K562 (cell line): ENCODE data around the gene MTF1. TPM values are rescaled to one million over a fixed set of nuclear protein-coding genes. Genes with fewer than 3 reads are reported as not detected.

ENCODE experiments used
- ATAC-seq: fragments of 200-7000 bp; cut with Tn5 transposase; 3 replicates; pipeline ENCODE4 v1.9.1; 2020; ENCODE audit warnings: moderate library complexity
- BruUV-seq: library from RNA; stranded (reverse); fragments of 400-500 nt; replicated peaks from 2 replicates; lab custom pipeline; 2021; lab: Mats Ljungman, UMichigan
- CTCF ChIA-PET: fragments of 300-600 bp; formaldehyde crosslinking; extraction: SDS; loops from one replicate; lab custom pipeline; 2021; ENCODE audit warnings: low intra/inter-chr PET ratio; lab: Yijun Ruan, JAX
- POLR2A ChIA-PET: fragments of 300-600, 350-650 bp; sonication (Branson Sonifier 250); formaldehyde crosslinking; extraction: SDS; loops from one replicate; lab custom pipeline; 2021; ENCODE audit warnings: antibody characterized with exemption, inconsistent platforms; lab: Yijun Ruan, JAX
- DNase-seq, 4 experiments: peaks; one replicate each; pipeline versions ENCODE4 v3.0.0 to v3.0.0-alpha.2; 2011 to 2018; ENCODE audit warnings: low spot score in 3 of 4, mixed read lengths in 3 of 4; ENCODE audit errors: extremely low read depth in 1 of 4
- FAIRE-seq: peaks from 2 replicates; lab custom pipeline; 2011; peaks lifted over from hg19 to GRCh38; lab: Jason Lieb, UNC
- H2AFZ ChIP-seq: 2 replicates; pipeline ENCODE4 v1.6.0; 2011; ENCODE audit warnings: low read depth, low read length, control low read depth, inconsistent platforms
- H3K27ac ChIP-seq: fragments of 200-600 bp; 3 replicates; pipeline ENCODE4 v1.8.0; 2011; ENCODE audit warnings: low read depth, mild to moderate bottlenecking, control low read depth, inconsistent platforms, low read length, moderate library complexity, mixed read lengths; ENCODE audit errors: extremely low read depth
- H3K27me3 ChIP-seq, 2 experiments: fragments of 300-600 bp in 1 of 2; 2 replicates in 1 of 2; 3 replicates in 1 of 2; pipeline versions ENCODE4 v1.6.0 to v1.8.0; 2011; ENCODE audit warnings: inconsistent platforms in 2 of 2, low read length in 2 of 2, mild to moderate bottlenecking in 1 of 2, mixed read lengths in 1 of 2, moderate library complexity in 1 of 2; ENCODE audit not compliant: control insufficient read depth in 2 of 2, insufficient read depth in 2 of 2
- H3K36me3 ChIP-seq: fragments of 300-600 bp; 3 replicates; pipeline ENCODE4 v1.8.0; 2011; ENCODE audit warnings: mild to moderate bottlenecking, low read length, inconsistent platforms; ENCODE audit not compliant: control insufficient read depth, insufficient read depth
- H3K4me1 ChIP-seq, 2 experiments: fragments of 200-600 bp in 1 of 2; replicated peaks in 1 of 2; 2 replicates in 1 of 2; 3 replicates in 1 of 2; pipeline versions ENCODE4 v1.5.1 to v1.8.0; 2011; ENCODE audit warnings: inconsistent platforms in 2 of 2, low read length in 2 of 2, mild to moderate bottlenecking in 1 of 2, mixed read lengths in 1 of 2, moderate library complexity in 1 of 2; ENCODE audit not compliant: control insufficient read depth in 2 of 2, insufficient read depth in 2 of 2
- H3K4me2 ChIP-seq: 2 replicates; pipeline ENCODE4 v1.6.1; 2011; ENCODE audit warnings: low read length, control low read depth, inconsistent platforms, mixed read lengths; ENCODE audit not compliant: insufficient read depth
- H3K4me3 ChIP-seq: fragments of 200-600 bp; sonication (generic), shearing (Covaris generic); 2 replicates; pipeline ENCODE4 v1.5.1; 2016; ENCODE audit warnings: control low read depth, inconsistent platforms
- H3K79me2 ChIP-seq: fragments of 200-600 bp; 3 replicates; pipeline ENCODE4 v1.8.0; 2011; ENCODE audit warnings: low read length, inconsistent platforms; ENCODE audit not compliant: control insufficient read depth, insufficient read depth
- H3K9ac ChIP-seq, 2 experiments: 2 replicates each; pipeline versions ENCODE4 v1.6.0 to v1.6.1; 2011; ENCODE audit warnings: low read depth in 2 of 2, low read length in 2 of 2, control low read depth in 1 of 2, inconsistent platforms in 1 of 2, mild to moderate bottlenecking in 1 of 2, mixed read lengths in 1 of 2; ENCODE audit not compliant: insufficient read depth in 1 of 2
- H3K9me1 ChIP-seq: one replicate; pipeline ENCODE4 v1.6.0; 2011; ENCODE audit warnings: inconsistent platforms, mild to moderate bottlenecking, low read length, moderate library complexity; ENCODE audit not compliant: control insufficient read depth, insufficient read depth
- H3K9me3 ChIP-seq: replicated peaks from 2 replicates; pipeline ENCODE4 v1.5.1; 2011; ENCODE audit warnings: low read depth, low read length, inconsistent platforms; ENCODE audit not compliant: control insufficient read depth, insufficient read depth
- H4K20me1 ChIP-seq: replicated peaks from 2 replicates; pipeline ENCODE4 v1.6.1; 2011; ENCODE audit warnings: low read length, inconsistent platforms, mixed read lengths; ENCODE audit not compliant: control insufficient read depth, insufficient read depth
- BCL6 ChIP-seq: fragments of 250-450 bp; sonication (Bioruptor Pico); IDR thresholded peaks from 2 replicates; pipeline ENCODE4 v1.4.0; 2020
- CHD2 ChIP-seq: IDR thresholded peaks from 2 replicates; pipeline ENCODE4 v1.6.1; 2011; ENCODE audit warnings: low read depth, low read length
- CTBP1 ChIP-seq: fragments of 450-650 bp; IDR thresholded peaks from 2 replicates; pipeline ENCODE4 v1.6.1; 2016; ENCODE audit warnings: borderline replicate concordance
- DNMT1 ChIP-seq: fragments of 450-650 bp; IDR thresholded peaks from 2 replicates; pipeline ENCODE4 v1.6.1; 2016; ENCODE audit warnings: antibody characterized with exemption, mild to moderate bottlenecking
- HDAC6 ChIP-seq: IDR thresholded peaks from 2 replicates; pipeline ENCODE4 v1.6.1; 2012; ENCODE audit warnings: low read depth, mild to moderate bottlenecking, control low read depth, inconsistent platforms, low read length, moderate library complexity
- HMGN3 ChIP-seq: IDR thresholded peaks from 2 replicates; pipeline ENCODE4 v1.6.1; 2011; ENCODE audit warnings: borderline replicate concordance, low read depth, mild to moderate bottlenecking, mixed read lengths, low read length; ENCODE audit not compliant: insufficient read length; ENCODE audit errors: extremely low read depth
- LCOR ChIP-seq: sonication (generic); formaldehyde crosslinking; IDR thresholded peaks from 2 replicates; pipeline ENCODE4 v1.8.0; 2022; ENCODE audit warnings: mild to moderate bottlenecking, missing genetic modification reagents
- MAFG ChIP-seq: fragments of 450-650 bp; conservative IDR thresholded peaks from 2 replicates; pipeline ENCODE4 v1.6.1; 2016; ENCODE audit warnings: missing genetic modification characterization, missing compliant biosample characterization
- MAX ChIP-seq: sonication (generic); formaldehyde crosslinking; IDR thresholded peaks from 2 replicates; pipeline ENCODE4 v1.9.0; 2022; ENCODE audit warnings: mild to moderate bottlenecking, missing genetic modification reagents
- PHF21A ChIP-seq: fragments of 450-650 bp; IDR thresholded peaks from 2 replicates; pipeline ENCODE4 v1.6.1; 2017; ENCODE audit warnings: low read depth, borderline replicate concordance
- PTBP1 ChIP-seq: fragments of 200-400 bp; formaldehyde crosslinking; IDR thresholded peaks from 2 replicates; pipeline ENCODE4 v1.6.1; 2017; ENCODE audit warnings: low read depth, low read length
- PURB ChIP-seq: sonication (generic); formaldehyde crosslinking; IDR thresholded peaks from 2 replicates; pipeline ENCODE4 v1.9.0; 2021; ENCODE audit warnings: low read depth, mild to moderate bottlenecking, missing genetic modification reagents
- RBBP5 ChIP-seq: fragments of 200-600 bp; sonication (generic); IDR thresholded peaks from 2 replicates; pipeline ENCODE4 v1.6.1; 2012; ENCODE audit warnings: borderline replicate concordance, mild to moderate bottlenecking, low read length, control low read depth, inconsistent platforms; ENCODE audit not compliant: insufficient read depth, poor library complexity, severe bottlenecking
- ZNF174 ChIP-seq: fragments of 250-450 bp; sonication (Bioruptor Pico); IDR thresholded peaks from 2 replicates; pipeline ENCODE4 v1.4.0; 2020; ENCODE audit warnings: mild to moderate bottlenecking
- ZNF175 ChIP-seq: fragments of 200-800 bp; sonication (Bioruptor generic); IDR thresholded peaks from 2 replicates; pipeline ENCODE4 v1.6.1; 2016; ENCODE audit warnings: low read depth, mild to moderate bottlenecking, missing genetic modification characterization, missing compliant biosample characterization
- ZNF274 ChIP-seq: IDR thresholded peaks from 2 replicates; pipeline ENCODE4 v1.6.1; 2011; ENCODE audit warnings: low read depth, mild to moderate bottlenecking, low read length, moderate library complexity, borderline replicate concordance
- ZNF740 ChIP-seq, 3 experiments: fragments of 200-800 bp in 1 of 3; sonication (Bioruptor generic) in 1 of 3; sonication (generic) in 1 of 3; formaldehyde crosslinking in 1 of 3; IDR thresholded peaks; 2 replicates each; pipeline versions ENCODE4 v1.6.1 to v1.8.0; 2016 to 2022; ENCODE audit warnings: mild to moderate bottlenecking in 2 of 3, missing compliant biosample characterization in 2 of 3, missing genetic modification characterization in 2 of 3, missing genetic modification reagents in 1 of 3
- WGBS: fragments of 100-300 bp; shearing (Covaris generic); methylation state at CpG from one replicate; pipeline ENCODE4 v1.1.6; 2016; ENCODE audit warnings: low coverage, mixed read lengths; ENCODE audit not compliant: insufficient coverage; ENCODE audit errors: missing lambda C conversion rate; 5-methylcytosine and 5-hydroxymethylcytosine counted together
- in situ Hi-C: fragments of 300-500 bp; cut with MboI; formaldehyde crosslinking; loops from 4 replicates; pipeline ENCODE4 v1.15.0; 2018; ENCODE audit warnings: inconsistent platforms, mixed read lengths
- intact Hi-C: fragments of 100-400 bp; cut with micrococcal nuclease; formaldehyde crosslinking; loops from 2 replicates; pipeline ENCODE4 v1.14.2; 2022
- polyA plus RNA-seq, 8 experiments: library from polyadenylated mRNA; depleted of rRNA in 4 of 8; stranded (reverse) in 5 of 8; unstranded in 3 of 8; fragments of >200 nt; fragmentation: Nextera tagmentation in 2 of 8; fragmentation: Illumina TruSeq in 1 of 8; extraction: Ambion mirVana in 2 of 8; extraction: Trizol in 1 of 8; gene quantifications; 2 replicates each; pipeline versions ENCODE4 v1.2.1 to v1.2.3, GENCODE V29; 2011 to 2014; ENCODE audit warnings: inconsistent platforms in 1 of 8, missing spikeins in 1 of 8
- total RNA-seq, 7 experiments: library from RNA; depleted of rRNA in 6 of 7; stranded (reverse); fragments of >200 nt in 6 of 7; fragmentation: Illumina TruSeq in 2 of 7; extraction: Trizol in 2 of 7; gene quantifications; 2 replicates each; pipeline versions ENCODE4 v1.2.1 to v1.2.3, GENCODE V29; 2011 to 2021; ENCODE audit warnings: low replicate concordance in 1 of 7
- TF ChIP-seq, protein P1 (sequence below): fragments of 250-450 bp; sonication (Bioruptor Pico); IDR thresholded peaks from 2 replicates; pipeline ENCODE4 v1.8.0; 2022; ENCODE audit warnings: inconsistent platforms

The MTF1 gene
- total and polyA plus RNA-seq, 9 of the 15 experiments (the other 6 are each of a cell fraction or from before 2014, with no cell fraction given): 1.1 to 12.2 (median 4.3) TPM

GRCh38 chr1:37811027-37811655 is 48.3 kb downstream of the MTF1 start (continued):
- TF ChIP-seq, protein P1, sequence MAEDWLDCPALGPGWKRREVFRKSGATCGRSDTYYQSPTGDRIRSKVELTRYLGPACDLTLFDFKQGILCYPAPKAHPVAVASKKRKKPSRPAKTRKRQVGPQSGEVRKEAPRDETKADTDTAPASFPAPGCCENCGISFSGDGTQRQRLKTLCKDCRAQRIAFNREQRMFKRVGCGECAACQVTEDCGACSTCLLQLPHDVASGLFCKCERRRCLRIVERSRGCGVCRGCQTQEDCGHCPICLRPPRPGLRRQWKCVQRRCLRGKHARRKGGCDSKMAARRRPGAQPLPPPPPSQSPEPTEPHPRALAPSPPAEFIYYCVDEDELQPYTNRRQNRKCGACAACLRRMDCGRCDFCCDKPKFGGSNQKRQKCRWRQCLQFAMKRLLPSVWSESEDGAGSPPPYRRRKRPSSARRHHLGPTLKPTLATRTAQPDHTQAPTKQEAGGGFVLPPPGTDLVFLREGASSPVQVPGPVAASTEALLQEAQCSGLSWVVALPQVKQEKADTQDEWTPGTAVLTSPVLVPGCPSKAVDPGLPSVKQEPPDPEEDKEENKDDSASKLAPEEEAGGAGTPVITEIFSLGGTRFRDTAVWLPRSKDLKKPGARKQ: no peak
- TF ChIP-seq LCOR (CRISPR knock-in tag) (0 out of 2 replicates have a peak, but pooled peaks have one; percentile 43), CTBP1 (peak; percentile 63), PHF21A (0 out of 2 replicates have a peak, but pooled peaks have one; percentile 16)

GRCh38 chr1:37809942-37810341 is 49.5 kb downstream of the MTF1 start:
- Histone ChIP-seq H3K36me3 (peaks cover 57% of the 10 kb centered on the region), H3K4me3 (no peak overlapping the region), H3K4me1 (peaks cover 18 to 25% of the 10 kb centered on the region in 2 experiments; a peak in 4 of 5 replicates), H3K9me1 (peaks cover 3% of the 10 kb centered on the region), H4K20me1 (peaks cover 17% of the 10 kb centered on the region), H3K9ac (no peak overlapping the region), H3K9me3 (no peaks in the 10 kb centered on the region), H3K4me2 (no peak overlapping the region), H3K79me2 (peaks cover 50% of the 10 kb centered on the region), H3K27me3 (no peaks in the 10 kb centered on the region), H3K27ac (no peak overlapping the region), H2AFZ (no peak overlapping the region)
- no peak for ATAC-seq
- FAIRE-seq: no peak
- peak in 1 of 4 experiments; percentile 34 for DNase-seq
- ChIA-PET POLR2A (no interaction called here), CTCF (no interaction called here)
- in situ Hi-C loops (no loop called here), intact Hi-C loops (loop anchor here (2.0 to 10.0 kb wide), 3 partner anchors 49 to 165 kb away; partner anchors contain the start of gene MTF1)
- WGBS: 50% methylated on average over 2 of the region's 2 CpGs
- BruUV-seq: no TSS peak
- no peak for TF ChIP-seq ZNF740 (CRISPR knock-in tag; IDR thresholded peaks at IDR 0.05)
- no peak for TF ChIP-seq ZNF740 (tag; IDR thresholded peaks at IDR 0.05)
- TF ChIP-seq HDAC6: no peak
- no peak for TF ChIP-seq ZNF274
- no peak for TF ChIP-seq HMGN3
- TF ChIP-seq CHD2: no peak
- no peak for TF ChIP-seq MAX
- no peak for TF ChIP-seq ZNF175 (CRISPR knock-in tag)
- no peak for TF ChIP-seq RBBP5
- no peak for TF ChIP-seq MAFG
- no peak for TF ChIP-seq BCL6 (CRISPR knock-in tag)
- TF ChIP-seq PTBP1: no peak
- no peak for TF ChIP-seq ZNF174 (CRISPR knock-in tag)
- TF ChIP-seq DNMT1: no peak
- TF ChIP-seq PURB (CRISPR knock-in tag): no peak
